Transverse colon (tissue), 1 donor: ENCODE measurements around the gene FAM153A.
"Not testable (repeated sequence)": the region's sequence is repeated elsewhere in the genome, so short reads cannot be mapped to it uniquely, and the experiment has no call there.

Source experiments
- EP300 ChIP-seq: sonication (generic); formaldehyde crosslinking; IDR thresholded peaks from one replicate; pipeline ENCODE4 v1.6.1; 2017; ENCODE audit warnings: antibody characterized with exemption, low read depth
- POLR2A ChIP-seq: fragments of 450-650 bp; IDR thresholded peaks from one replicate; pipeline ENCODE4 v1.6.1; 2016; ENCODE audit warnings: antibody characterized with exemption, mild to moderate bottlenecking, moderate library complexity

GRCh38 chr5:177692969-177693368, 89.7 kb downstream of the FAM153A start:
- not testable (repeated sequence) for TF ChIP-seq POLR2A, EP300
